HEK293 (cell line): ENCODE data around the gene RBM39.

Source experiments
- CTCF ChIA-PET: fragments of 350-600 bp; formaldehyde crosslinking; extraction: SDS; loops from one replicate; lab custom pipeline; 2021; ENCODE audit warnings: antibody characterized with exemption; lab: Yijun Ruan, JAX
- POLR2A ChIA-PET: fragments of 300-600 bp; formaldehyde crosslinking; extraction: SDS; loops from one replicate; lab custom pipeline; 2020; ENCODE audit warnings: antibody characterized with exemption, inconsistent platforms; lab: Yijun Ruan, JAX
- H3K27ac ChIP-seq: fragments of 200-500 bp; sonication (Bioruptor generic); 2 replicates; pipeline ENCODE4 v1.5.1; 2014; ENCODE audit warnings: low read depth, low read length, control low read depth, inconsistent platforms; ENCODE audit errors: extremely low read depth
- H3K36me3 ChIP-seq, 2 experiments: fragments of 200-500 bp in 1 of 2; sonication (Bioruptor generic) in 1 of 2; 1 replicate in 1 of 2; 2 replicates in 1 of 2; pipeline ENCODE4 v1.5.1; 2014 to 2017; ENCODE audit warnings: inconsistent platforms in 2 of 2, low read length in 2 of 2; ENCODE audit not compliant: control insufficient read depth in 2 of 2, insufficient read depth in 1 of 2
- H3K4me1 ChIP-seq: fragments of 200-500 bp; sonication (Bioruptor generic); 2 replicates; pipeline ENCODE4 v1.5.1; 2014; ENCODE audit warnings: mild to moderate bottlenecking, low read length, inconsistent platforms; ENCODE audit not compliant: control insufficient read depth, insufficient read depth
- H3K4me3 ChIP-seq: 2 replicates; pipeline ENCODE4 v1.5.1; 2011; ENCODE audit warnings: low read depth, mild to moderate bottlenecking, control low read depth, low read length, moderate library complexity
- H3K9me3 ChIP-seq: fragments of 200-500 bp; sonication (Bioruptor generic); 2 replicates; pipeline ENCODE4 v1.5.1; 2014; ENCODE audit warnings: low read depth, low read length, inconsistent platforms; ENCODE audit not compliant: control insufficient read depth, insufficient read depth
- FEZF1 ChIP-seq: fragments of 450-650 bp; formaldehyde crosslinking; IDR thresholded peaks from 2 replicates; pipeline ENCODE4 v1.5.1; 2016; ENCODE audit warnings: missing biosample characterization, missing genetic modification characterization
- ZEB2 ChIP-seq: fragments of 450-650 bp; formaldehyde crosslinking; IDR thresholded peaks from 2 replicates; pipeline ENCODE4 v1.5.1; 2016; ENCODE audit warnings: missing biosample characterization, missing genetic modification characterization
- ZNF169 ChIP-seq: fragments of 450-650 bp; formaldehyde crosslinking; IDR thresholded peaks from 2 replicates; pipeline ENCODE4 v1.5.1; 2016; ENCODE audit warnings: missing biosample characterization, missing genetic modification characterization
- ZNF394 ChIP-seq: fragments of 450-650 bp; formaldehyde crosslinking; IDR thresholded peaks from 2 replicates; pipeline ENCODE4 v1.5.1; 2016; ENCODE audit warnings: missing biosample characterization, missing genetic modification characterization, mild to moderate bottlenecking, moderate library complexity, borderline replicate concordance
- ZNF596 ChIP-seq: fragments of 450-650 bp; IDR thresholded peaks from 2 replicates; pipeline ENCODE4 v1.5.0; 2018; ENCODE audit warnings: missing biosample characterization, mild to moderate bottlenecking, missing genetic modification characterization, moderate library complexity
- TF ChIP-seq, protein P1 (sequence below): fragments of 450-650 bp; formaldehyde crosslinking; IDR thresholded peaks from 2 replicates; pipeline ENCODE4 v1.5.1; 2017; ENCODE audit warnings: missing biosample characterization, missing genetic modification characterization
- TF ChIP-seq, protein P2 (sequence below): fragments of 450-650 bp; formaldehyde crosslinking; IDR thresholded peaks from 2 replicates; pipeline ENCODE4 v1.5.1; 2017; ENCODE audit warnings: missing biosample characterization, missing genetic modification characterization
- TF ChIP-seq, protein P3 (sequence below): fragments of 450-650 bp; formaldehyde crosslinking; conservative IDR thresholded peaks from 2 replicates; pipeline ENCODE4 v1.5.1; 2016; ENCODE audit warnings: low read depth, missing biosample characterization, missing genetic modification characterization

Gene RBM39

DNA sequence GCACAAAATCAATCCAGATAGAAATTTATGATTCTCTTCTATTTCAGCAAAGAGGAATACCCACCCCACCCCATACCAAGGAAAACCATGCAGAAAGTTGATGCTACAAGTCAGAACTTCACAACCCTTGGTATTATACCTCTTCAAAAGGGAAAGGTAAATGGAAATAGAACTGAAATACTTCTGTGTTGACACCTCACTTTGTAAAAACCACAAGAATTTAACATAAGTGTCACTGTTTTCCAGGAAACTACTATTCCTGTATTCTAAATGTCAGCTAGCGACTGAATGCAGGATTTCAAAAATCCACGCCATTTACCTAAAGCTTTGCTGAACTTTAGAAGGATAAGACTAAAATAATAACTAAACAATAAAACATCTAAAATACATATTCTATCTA is 81.0 kb downstream of the RBM39 start (continued):
- TF ChIP-seq, protein P1, sequence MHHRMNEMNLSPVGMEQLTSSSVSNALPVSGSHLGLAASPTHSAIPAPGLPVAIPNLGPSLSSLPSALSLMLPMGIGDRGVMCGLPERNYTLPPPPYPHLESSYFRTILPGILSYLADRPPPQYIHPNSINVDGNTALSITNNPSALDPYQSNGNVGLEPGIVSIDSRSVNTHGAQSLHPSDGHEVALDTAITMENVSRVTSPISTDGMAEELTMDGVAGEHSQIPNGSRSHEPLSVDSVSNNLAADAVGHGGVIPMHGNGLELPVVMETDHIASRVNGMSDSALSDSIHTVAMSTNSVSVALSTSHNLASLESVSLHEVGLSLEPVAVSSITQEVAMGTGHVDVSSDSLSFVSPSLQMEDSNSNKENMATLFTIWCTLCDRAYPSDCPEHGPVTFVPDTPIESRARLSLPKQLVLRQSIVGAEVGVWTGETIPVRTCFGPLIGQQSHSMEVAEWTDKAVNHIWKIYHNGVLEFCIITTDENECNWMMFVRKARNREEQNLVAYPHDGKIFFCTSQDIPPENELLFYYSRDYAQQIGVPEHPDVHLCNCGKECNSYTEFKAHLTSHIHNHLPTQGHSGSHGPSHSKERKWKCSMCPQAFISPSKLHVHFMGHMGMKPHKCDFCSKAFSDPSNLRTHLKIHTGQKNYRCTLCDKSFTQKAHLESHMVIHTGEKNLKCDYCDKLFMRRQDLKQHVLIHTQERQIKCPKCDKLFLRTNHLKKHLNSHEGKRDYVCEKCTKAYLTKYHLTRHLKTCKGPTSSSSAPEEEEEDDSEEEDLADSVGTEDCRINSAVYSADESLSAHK (tag by site-specific recombination) = no peak
- TF ChIP-seq ZEB2 = no peak

DNA sequence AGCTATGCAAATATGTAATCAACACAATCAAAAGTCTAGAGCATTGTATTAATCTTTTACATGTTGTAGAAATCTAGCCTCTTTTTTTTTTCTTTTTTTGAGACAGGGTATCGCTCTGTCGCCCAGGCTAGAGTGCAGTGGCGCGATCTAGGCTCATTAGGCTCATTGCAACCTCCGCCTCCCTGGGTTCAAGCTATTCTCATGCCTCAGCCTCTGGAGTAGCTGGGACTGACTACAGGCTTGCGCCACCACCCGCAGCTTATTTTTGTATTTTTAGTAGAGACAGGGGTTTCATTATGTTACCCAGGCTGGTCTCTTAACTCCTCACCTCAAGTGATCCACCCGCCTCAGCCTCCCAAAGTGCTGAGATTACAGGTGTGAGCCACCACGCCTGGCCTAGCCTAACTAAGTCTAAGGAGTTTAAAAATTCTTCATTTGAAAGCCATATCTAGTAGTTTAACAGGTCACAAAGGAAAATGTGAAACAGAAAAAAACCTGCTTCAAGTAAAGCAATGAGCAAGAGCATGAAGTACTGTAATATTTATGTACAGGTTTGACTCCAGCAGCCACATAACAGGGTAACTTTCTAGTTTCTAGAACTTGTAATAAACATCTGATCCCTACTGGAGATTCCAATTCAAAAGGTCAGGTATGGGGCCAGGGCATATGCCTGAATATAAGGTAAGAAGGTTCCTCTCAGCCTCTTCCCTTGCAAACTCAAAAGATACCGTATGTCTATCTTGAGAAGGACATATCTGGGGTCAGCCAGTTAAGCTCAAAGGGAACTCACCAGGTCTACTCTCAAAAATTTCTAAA is 81.7 kb downstream of the RBM39 start:
- CTCF ChIA-PET = interaction anchor here (0.6 to 0.9 kb wide), 4 partner anchors 10 to 497 kb away, joined by 3 to 10 read pairs (median 4); no protein-coding TSS in a partner anchor
- Histone ChIP-seq H3K27ac (no peak overlapping the region), H3K36me3 (peaks cover 4 to 12% of the 10 kb centered on the region in 2 experiments; a peak in 2 of 3 replicates)

DNA sequence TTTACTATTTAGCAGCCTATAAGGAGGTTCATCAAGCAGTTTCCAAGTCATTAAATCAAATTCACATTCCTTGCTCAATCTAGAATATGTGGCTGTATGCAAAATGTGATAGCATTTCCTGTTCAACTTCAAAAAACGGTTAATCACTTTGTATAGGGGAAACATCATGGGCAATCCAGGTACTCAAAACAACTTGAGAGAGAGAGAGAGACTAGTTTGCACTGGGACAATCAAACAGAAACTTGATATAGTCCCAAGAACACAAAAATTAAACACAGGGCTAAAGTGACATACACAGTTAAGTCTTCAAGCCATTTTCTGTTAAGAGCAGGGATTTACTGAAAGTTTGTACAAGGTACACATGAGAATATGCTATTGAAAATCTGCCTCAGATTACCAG is 84.8 kb downstream of the RBM39 start:
- H3K4me1 ChIP-seq = peaks cover 24% of the 10 kb centered on the region
- H3K36me3 ChIP-seq = peaks cover 4 to 41% of the 10 kb centered on the region in 2 experiments; a peak in 2 of 3 replicates
- ChIA-PET CTCF (interaction anchor here (0.6 to 0.8 kb wide), 2 partner anchors 11 to 34 kb away, joined by 4 read pairs; no protein-coding TSS in a partner anchor), POLR2A (no interaction called here)
- no peak overlapping the region for H3K4me3 ChIP-seq
- H3K9me3 ChIP-seq = no peaks in the 10 kb centered on the region
- no peak overlapping the region for H3K27ac ChIP-seq
- TF ChIP-seq, protein P2, sequence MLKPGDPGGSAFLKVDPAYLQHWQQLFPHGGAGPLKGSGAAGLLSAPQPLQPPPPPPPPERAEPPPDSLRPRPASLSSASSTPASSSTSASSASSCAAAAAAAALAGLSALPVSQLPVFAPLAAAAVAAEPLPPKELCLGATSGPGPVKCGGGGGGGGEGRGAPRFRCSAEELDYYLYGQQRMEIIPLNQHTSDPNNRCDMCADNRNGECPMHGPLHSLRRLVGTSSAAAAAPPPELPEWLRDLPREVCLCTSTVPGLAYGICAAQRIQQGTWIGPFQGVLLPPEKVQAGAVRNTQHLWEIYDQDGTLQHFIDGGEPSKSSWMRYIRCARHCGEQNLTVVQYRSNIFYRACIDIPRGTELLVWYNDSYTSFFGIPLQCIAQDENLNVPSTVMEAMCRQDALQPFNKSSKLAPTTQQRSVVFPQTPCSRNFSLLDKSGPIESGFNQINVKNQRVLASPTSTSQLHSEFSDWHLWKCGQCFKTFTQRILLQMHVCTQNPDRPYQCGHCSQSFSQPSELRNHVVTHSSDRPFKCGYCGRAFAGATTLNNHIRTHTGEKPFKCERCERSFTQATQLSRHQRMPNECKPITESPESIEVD (tag by site-specific recombination) = peak; percentile 77
- TF ChIP-seq ZNF596 (tag by site-specific recombination) = peak; percentile 16; the same call in 1 of the 2 replicates
- TF ChIP-seq, protein P3, sequence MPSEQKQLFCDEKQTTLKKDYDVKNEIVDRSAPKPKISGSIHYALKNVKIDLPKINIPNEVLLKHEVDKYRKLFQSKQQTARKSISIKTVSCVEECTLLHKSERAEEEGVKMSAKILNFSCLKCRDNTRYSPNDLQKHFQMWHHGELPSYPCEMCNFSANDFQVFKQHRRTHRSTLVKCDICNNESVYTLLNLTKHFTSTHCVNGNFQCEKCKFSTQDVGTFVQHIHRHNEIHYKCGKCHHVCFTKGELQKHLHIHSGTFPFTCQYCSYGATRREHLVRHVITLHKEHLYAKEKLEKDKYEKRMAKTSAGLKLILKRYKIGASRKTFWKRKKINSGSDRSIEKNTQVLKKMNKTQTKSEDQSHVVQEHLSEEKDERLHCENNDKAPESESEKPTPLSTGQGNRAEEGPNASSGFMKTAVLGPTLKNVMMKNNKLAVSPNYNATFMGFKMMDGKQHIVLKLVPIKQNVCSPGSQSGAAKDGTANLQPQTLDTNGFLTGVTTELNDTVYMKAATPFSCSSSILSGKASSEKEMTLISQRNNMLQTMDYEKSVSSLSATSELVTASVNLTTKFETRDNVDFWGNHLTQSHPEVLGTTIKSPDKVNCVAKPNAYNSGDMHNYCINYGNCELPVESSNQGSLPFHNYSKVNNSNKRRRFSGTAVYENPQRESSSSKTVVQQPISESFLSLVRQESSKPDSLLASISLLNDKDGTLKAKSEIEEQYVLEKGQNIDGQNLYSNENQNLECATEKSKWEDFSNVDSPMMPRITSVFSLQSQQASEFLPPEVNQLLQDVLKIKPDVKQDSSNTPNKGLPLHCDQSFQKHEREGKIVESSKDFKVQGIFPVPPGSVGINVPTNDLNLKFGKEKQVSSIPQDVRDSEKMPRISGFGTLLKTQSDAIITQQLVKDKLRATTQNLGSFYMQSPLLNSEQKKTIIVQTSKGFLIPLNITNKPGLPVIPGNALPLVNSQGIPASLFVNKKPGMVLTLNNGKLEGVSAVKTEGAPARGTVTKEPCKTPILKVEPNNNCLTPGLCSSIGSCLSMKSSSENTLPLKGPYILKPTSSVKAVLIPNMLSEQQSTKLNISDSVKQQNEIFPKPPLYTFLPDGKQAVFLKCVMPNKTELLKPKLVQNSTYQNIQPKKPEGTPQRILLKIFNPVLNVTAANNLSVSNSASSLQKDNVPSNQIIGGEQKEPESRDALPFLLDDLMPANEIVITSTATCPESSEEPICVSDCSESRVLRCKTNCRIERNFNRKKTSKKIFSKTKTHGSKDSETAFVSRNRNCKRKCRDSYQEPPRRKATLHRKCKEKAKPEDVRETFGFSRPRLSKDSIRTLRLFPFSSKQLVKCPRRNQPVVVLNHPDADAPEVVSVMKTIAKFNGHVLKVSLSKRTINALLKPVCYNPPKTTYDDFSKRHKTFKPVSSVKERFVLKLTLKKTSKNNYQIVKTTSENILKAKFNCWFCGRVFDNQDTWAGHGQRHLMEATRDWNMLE (tag by site-specific recombination) = no peak
- no peak for TF ChIP-seq ZNF169 (tag by site-specific recombination)

More for the DNA sequence above, 81.7 kb downstream of the RBM39 start:
- TF ChIP-seq ZNF394 (tag by site-specific recombination) = peak; percentile 74
- TF ChIP-seq FEZF1 (tag by site-specific recombination) = no peak
- POLR2A ChIA-PET = interaction anchor here (0.6 kb wide), 1 partner anchor 950 kb away, joined by 4 read pairs; no protein-coding TSS in a partner anchor
- Histone ChIP-seq H3K9me3 (no peaks in the 10 kb centered on the region), H3K4me3 (no peak overlapping the region), H3K4me1 (peaks cover 22% of the 10 kb centered on the region)
